HG03469 (cell line): ENCODE measurements around the gene FAM221B.

Experiments
- ATAC-seq: cut with Tn5 transposase; IDR thresholded peaks from one replicate; pipeline ENCODE4 v1.9.1; 2021; ENCODE audit warnings: mild to moderate bottlenecking, moderate library complexity, moderate number of reproducible peaks; ENCODE audit not compliant: unreplicated experiment

Gene FAM221B

DNA sequence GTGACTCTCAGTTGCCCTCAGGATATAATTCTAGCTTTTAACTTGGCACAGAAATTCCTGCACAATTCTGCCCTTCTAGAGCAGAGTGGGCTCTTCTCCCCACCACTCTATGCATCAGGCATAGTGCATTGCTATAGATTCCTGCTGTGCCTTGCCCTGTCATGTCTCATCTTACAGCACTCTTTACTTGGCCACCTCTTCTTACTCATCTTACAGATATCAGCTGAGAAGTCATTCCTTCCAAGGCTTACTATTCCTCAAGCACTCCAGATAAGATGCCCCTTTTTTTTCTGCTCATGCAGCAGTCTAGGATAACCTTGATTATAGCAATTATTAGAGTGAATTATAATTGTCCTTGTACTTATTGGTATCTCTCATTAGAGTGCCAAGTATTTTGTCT lies 5.6 kb downstream of the FAM221B start:
- no peak for ATAC-seq

DNA sequence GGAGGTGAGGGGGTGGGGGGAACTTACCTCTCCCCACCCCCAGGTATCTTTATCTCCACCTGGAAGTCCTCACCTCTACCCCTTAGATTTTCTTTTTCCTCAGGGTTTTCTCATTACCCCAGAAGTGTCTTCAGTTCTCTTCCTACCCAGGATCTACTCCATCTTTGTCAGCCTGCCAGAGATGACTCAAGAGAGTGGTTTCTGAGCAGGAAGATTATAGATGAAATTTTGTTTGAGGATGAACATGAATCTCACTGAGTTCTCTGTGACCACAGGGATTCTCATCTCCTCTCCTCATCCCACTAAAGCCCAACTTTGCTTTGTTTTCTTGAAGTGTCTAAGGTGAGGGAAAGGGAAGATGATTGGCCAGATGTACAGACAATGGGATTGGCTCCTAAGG lies 8.5 kb downstream of the FAM221B start:
- no peak for ATAC-seq

DNA sequence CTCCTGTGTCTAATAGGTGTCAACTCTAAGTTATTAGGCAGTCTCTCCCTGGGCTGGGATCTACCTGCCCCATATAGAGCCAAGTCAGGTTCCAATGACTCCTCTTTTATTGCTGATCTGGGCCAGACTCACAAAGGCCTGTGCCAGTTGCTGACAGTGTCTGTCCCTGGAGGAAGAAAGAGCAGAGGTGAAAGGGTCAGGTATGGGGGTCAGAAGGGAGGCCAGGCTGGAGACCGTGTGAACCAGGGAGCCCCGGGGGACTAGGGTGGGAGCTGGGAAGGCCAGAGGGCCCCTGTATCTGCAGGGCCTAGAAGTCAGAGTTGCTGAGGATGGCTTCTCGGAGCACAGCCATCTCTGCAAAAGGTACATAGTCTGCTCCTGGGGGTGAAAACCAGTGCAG lies 10.2 kb downstream of the FAM221B start:
- no peak for ATAC-seq

DNA sequence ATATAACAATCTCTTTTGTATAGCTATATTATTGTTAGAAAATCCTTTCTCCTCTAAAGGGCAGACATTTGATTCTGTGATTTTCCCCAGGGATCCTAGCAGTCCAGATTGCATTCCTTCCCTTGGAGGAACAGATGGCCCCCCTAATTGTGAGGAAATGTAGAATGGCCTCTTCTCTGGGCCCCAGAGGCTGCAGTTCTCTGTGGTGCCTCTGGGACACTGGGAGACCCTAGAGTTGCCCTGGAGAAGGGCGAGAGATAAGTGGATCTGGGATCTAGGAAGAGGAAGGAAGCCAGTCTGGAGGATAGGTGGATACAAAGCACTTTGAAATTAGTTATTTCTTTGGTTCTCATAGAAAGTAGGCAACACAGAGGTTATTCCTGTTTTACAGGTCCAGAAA lies 11.8 kb downstream of the FAM221B start:
- ATAC-seq, result no peak

DNA sequence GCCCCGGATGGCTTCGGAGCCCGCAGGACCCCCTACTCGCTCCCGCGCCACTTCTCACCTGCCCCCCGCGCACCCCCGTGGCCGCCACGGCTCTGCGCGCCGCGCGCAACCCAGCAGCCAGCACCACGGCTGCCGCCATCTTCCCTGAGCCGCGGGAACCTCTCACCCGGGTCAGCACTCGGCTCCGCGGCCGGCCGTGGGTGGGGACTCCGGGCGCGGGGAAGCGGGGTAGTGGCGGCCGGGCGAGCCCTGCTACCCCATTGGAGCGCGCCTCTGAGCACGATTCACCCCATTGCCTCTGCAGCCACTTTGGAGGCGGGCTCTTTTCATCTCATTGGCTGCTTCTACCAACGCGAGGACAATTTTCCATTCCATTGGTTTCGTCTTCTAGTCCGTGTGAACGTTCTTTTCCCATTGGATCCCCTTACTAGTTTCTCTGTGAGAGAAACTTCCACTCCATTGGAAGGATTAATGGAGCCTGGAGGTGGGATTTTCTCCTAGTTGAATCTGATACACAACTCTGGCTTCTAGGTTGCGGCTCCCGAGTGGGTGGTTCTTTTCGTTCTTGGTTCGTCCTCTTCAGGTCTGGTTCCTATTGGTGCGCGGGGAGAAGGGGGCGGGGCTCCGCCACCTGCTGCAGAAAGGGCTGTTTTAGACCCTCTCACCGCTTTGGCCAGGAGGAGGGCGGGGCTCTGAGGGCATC lies 13.5 kb downstream of the FAM221B start, which contains the start of gene HINT2:
Gene HINT2, minus strand, starts transcription at position 202 of the 703 bp plus-strand sequence. Its CDS starts 63 bp downstream, at position 139.
- peak; percentile 39 for ATAC-seq

DNA sequence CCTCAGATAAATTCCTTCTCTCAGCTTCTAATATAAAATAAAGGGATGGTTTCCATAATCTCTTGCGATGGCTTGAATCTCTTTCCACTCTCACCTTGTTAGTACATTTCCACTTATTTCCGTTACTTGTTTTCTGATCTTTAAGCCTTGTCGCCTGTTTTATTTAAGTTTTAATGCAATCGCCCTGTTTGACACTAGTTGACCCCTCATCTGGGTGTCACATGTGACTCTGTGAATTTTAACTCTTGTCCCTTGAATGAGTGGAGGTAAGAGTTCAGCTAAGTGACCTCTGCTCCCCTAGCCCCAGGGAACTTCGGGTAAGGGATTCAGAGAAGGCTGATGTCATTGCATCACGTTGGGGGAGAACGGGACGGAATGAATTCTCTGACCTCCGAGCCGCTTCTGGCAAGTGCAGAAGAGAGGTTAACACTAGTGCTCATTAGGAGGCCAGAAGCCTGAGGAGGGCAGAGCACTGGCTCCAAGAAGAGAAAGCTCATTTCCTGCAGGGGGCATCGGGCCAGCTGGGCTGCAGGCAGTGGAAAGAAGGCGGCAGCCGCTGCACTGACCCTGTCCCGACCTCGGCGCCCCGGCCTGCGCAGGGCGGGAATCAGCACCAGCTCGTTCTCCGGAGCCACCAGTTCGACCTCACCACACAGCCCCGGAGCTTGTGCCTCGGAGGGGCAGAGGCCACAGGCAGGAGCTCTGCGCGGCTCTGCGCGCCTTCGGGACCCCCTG lies 14.3 kb downstream of the FAM221B start:
- peak; percentile 25 for ATAC-seq

DNA sequence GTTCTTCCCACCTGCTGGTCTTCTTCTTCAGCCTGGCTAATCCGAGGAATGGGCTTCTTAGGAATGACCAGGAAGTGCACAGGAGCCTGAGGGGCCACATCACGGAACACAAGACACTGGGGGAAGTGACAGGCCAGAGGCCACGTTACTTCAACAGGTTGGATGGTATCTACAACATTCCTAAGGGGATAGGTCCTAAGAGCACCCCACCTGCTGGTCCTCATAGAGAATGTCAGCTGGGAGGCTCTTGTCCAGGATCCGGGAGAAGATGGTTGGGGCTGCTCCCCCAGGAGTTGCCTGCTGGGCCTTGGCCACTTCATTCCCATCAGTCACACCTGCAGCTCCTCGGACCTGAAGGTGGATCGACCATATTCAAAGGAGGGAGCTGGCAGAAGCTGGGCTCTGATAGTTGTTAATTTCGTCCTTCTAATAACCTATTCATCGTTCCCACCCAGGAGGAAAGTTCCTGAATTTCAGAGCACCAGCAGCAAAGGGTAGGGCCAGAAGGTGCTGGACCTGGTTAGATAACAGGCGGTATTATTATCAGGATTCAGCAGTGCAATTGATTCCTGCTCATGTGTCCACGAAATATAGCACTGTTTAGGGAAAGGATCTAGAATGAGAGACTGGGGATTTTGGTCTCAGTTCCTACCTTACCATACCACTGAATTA lies 15.0 kb downstream of the FAM221B start:
- no peak for ATAC-seq

DNA sequence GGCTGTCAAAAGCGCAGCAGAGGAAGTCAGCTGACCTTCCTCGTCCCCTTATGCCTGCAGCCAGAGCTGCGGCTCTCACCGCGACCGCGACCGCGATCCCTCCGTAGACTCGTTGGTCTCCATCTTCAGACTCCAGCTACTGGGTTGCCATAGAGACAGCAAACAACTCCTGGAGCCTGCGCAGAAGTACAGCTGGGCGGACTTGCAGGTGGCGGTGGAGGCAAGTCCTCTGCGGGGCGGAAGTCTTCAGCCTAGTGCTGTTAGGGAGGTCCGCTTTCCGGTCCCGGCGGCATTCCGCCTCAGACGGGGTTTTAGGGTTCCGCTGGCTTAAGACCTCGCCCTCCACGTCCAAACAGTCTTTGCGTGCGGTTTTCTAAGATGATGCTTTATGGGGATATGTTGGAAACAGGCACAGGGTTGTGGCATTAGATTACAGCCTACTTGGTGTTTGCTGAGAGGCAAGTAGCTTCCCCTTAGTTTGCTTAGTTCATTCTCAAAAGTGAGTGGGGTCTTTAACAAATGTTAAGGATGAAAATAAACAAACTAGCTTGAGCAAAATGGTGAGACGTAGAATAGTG lies 16.4 kb downstream of the FAM221B start, which contains the start of gene SPAG8:
Gene SPAG8, minus strand, starts transcription at position 238 of the 578 bp plus-strand sequence. Its CDS starts 115 bp downstream, at position 123.
- ATAC-seq, result peak; percentile 68

DNA sequence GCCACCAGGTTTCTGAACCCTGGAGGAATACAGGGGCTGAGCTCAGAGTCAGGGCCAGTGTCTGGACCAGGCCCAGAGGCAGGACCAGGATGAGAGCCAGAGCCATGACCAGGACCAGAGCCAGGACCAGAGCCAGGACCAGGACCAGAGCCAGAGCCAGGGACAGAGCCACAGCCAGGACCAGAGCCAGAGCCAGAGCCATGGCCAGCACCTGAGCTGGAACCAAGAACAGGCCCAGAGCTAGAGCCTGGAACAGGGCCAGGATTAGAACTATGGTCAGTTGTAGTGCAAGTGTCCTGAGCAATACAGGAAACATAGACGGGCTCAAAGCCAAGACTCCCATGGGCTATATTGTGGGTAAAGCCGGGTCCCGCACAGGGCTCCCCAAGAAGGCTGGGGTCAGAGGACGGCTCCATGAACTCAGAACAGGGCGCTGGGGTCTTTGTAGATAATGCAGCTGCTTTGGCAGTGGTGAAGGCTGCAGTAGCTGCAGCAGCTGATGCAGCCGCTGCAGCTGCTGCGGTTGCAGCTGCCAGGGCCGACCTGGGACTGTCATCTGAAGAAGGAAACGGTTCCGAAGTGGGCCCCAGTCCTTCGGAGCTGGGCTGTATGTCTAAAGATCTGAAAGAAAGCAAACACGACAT lies 17.0 kb downstream of the FAM221B start:
- ATAC-seq, result no peak

DNA sequence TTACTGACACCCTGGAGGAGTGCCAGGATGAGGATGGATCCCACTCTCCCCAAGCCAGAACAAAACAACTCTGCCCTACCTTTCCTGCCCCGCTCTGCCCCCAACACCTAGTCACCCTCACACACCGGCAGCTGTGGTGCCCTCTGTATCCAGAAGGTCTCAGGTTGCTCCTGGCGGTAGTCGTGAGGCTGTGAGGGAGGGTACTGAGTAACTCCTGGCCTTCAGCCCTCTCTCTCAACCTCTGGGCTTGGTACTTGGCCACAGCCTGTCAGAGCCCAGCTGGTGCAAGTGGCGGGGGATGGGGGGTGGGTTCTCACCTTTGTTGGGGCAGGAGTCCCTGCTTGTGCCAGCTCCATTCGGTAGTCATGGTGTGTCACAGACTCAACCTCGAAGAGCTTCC lies 18.4 kb downstream of the FAM221B start:
- no peak for ATAC-seq

DNA sequence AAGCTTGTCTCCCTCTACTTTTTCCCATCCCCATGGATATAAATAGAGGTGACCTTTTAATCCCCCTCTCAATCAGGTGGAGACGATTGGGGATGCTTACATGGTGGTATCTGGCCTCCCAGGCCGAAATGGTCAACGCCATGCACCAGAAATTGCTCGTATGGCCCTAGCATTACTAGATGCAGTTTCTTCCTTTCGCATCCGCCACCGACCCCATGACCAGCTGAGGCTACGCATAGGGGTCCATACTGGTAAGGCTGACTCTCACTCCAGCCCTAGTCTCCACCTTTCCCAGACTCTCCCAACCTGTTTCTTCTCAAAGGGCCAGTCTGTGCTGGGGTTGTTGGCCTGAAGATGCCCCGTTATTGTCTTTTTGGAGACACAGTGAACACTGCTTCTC lies 20.1 kb downstream of the FAM221B start:
- no peak for ATAC-seq

DNA sequence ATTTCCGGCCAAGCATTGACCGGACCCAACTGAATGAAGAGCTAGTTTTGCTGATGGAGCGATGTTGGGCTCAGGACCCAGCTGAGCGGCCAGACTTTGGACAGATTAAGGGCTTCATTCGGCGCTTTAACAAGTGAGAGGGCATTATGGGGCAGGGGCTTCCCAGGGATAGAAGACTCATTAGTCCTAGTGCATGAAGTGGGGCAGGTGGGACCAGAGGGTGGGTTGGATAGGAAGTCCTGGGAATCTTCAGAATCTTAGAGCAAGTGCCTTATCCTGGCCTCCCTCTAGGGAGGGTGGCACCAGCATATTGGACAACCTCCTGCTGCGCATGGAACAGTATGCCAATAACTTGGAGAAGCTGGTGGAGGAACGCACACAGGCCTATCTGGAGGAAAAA lies 22.4 kb downstream of the FAM221B start:
- no peak for ATAC-seq

DNA sequence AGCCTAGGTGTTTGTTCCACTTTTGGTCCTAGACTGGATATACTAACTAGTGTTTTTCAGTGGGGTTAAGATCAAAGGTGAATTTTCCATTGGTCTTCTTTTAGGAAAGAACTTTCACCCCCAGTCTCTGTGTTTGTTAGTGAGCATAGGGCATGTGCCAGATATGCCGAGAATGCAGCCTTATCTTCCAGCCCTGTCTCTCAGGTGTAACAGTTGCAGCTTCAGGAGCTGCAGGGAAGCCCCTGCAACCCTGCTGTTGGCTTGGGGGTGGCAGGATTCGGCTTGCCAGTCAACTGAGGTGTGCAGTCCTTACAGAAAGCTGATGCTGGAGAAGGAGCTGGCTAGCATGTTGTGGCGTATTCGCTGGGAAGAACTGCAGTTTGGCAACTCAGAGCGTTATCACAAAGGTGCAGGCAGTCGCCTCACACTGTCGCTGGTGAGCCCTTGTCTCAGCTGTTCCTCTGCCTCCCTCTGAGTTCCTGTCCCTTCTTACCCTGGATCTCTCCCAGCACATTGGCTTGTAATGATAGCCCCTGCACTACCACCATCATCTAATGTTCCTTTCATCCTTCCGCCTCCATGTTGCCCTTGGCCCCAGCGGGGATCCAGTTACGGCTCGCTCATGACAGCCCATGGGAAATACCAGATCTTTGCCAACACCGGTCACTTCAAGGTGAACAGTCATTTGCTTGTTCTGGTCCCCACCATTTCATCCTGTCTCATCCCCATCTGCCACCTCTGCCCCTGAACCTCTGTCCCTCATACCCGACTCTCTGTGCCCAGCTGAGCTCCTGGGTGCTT lies 27.0 kb downstream of the FAM221B start:
- ATAC-seq, result no peak

DNA sequence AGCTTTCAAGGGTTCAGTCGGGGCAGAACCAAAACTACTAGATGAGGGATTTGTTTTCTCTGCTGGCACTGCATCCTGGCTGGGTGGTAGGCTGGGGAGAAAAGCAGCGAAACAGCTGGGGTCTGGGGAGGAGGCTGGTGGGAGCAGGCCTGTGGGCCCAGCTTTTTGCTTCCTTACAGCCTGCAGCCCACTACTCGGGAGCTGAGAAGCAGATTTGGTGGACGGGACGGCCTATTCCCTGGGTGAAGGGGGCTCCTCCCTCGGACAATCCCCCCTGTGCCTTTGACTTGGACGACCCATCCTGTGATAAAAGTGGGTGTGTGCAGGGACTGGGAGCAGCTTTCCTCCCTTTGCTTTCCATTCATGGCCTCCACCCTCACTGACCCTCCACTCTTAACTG lies 28.0 kb downstream of the FAM221B start:
- ATAC-seq, result no peak

DNA sequence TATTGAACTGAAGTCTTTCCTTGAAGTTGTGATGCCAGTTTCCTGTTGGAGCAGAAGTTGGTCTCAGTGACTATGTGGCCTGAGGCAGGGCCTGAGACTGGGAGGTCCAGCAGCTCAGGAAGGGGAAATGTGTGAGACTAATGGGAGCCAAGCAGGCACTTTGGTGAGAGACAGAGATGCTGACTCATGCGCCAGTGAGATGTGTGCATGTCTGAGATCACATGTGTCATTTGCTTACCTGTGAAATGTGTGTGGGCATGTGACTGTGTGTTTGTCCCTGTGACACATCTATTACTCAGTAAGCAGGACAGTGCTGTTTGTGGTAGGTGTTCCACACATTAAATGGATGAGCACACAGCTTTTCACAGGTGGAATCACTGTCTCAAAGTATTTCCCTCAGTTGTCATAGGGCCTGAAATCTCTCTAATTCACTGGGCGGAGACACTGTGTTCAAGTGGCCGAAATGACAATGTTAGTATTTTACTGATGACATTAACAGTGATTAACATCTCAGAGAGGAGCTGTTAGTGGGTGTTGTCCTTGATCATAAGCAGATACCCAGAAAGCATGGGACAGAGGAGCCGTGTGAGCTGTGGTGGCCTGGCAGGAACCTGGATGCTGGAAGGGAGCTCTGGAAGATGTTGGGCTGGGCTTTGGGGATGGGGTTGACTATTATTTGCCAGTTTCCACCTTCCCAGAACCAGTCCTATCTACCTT lies 29.7 kb downstream of the FAM221B start:
- peak; percentile 59 for ATAC-seq

DNA sequence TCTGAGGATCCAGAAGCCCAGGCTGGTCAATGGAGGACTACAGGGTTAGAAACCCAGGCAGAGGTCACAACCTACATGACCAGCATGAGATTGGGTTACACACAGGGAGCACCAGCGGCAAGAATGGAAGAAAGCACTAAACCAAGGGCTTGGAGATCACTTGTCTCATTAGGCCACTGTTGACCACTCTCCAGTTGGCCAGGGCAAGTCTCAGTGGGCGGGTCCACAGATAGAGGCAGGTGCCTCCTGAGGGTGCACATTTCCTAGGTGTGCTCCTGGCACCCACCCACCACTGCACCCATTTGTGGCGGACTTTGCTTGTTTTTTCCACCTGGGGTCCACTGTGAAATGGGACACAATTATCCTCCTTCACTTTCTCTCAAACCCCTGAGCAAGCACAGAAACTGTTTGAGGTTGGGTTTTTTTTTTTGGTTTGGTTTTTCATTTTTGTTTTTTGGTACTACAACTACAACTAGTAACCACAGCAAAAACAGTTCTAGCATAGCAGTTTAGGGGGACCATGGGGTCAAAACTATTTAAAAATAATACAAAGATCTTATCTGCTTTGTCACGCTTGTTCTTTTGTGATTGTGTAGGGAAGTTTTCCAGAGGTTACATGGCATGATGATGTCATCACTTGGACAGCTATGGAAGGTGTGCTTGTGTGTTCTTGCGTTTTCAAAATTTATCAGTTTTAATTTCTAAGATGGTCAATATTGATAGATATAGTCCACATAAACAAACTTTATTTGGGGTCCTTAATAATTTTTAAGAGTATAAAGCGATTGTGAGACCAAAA lies 31.0 kb downstream of the FAM221B start:
- no peak for ATAC-seq

DNA sequence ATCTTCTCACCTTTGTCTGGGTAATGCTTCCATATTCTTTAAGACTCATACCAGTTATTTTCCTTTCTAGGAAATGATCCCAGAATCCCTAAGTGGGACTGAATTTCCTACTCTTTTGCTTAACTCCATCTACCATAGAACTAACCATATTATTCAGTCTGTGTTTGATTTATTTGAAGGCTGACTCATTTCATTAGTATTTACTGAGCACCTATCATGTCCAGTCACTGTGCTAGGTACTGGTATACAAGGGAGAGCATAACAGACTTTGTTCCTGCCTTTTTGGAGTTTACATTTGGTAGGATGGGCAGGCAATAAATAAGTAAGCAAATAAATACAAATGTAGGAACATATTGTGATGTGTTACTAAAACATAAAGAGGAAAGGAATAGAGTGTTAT lies 32.8 kb downstream of the FAM221B start:
- no peak for ATAC-seq

DNA sequence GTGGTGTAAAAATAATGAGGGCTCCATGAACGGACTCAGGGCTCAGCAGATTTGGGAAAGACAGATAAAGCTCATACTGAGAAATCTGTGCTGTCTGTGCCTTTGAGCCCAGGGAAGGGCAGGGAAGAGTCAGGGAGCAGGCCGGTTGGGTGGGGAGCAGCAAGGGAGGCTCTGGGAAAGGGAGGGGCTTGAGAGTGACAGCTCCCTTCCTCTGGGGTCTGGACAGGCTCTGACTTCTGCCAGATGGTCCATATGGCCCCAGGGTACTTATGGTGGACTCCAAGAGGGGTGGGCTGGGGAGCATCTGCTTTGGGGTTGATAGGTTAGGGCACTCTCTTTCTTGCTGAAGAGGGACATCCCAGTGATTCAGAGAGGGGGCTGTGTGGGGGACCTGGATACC lies 35.1 kb downstream of the FAM221B start:
- no peak for ATAC-seq

DNA sequence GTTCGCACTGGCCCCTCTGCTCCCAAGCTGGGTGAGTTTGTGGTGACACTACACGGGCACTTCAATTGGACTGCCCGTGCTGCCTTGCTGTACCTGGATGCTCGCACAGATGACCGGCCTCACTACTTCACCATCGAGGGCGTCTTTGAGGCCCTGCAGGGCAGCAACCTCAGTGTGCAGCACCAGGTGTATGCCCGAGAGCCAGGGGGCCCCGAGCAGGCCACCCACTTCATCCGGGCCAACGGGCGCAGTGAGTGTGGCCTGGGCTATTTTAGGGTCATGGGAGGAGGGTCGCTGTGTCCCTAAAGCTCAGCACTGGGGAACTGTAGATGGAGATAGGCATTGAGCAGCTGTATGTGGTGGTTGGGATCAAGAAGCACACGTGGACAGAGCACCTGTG lies 35.7 kb downstream of the FAM221B start:
- no peak for ATAC-seq
